Keratinocyte (primary cell): ENCODE measurements around the gene PCK1. TPM values are rescaled to one million over a fixed set of nuclear protein-coding genes. Genes with fewer than 3 reads are reported as not detected.

Source experiments
- DNase-seq: peaks from one replicate; pipeline ENCODE4 v3.0.0-alpha.2; 2011; ENCODE audit warnings: low read depth, missing footprints, low spot score
- FAIRE-seq: peaks from 2 replicates; lab custom pipeline; 2011; peaks lifted over from hg19 to GRCh38; lab: Jason Lieb, UNC
- H2AFZ ChIP-seq: 2 replicates; pipeline ENCODE4 v1.6.0; 2012; ENCODE audit warnings: low read length, control low read depth, inconsistent platforms; ENCODE audit not compliant: control insufficient read depth
- H3K27ac ChIP-seq: 2 replicates; pipeline ENCODE4 v1.5.1; 2011; ENCODE audit warnings: low read length; ENCODE audit not compliant: control insufficient read depth, insufficient read depth
- H3K27me3 ChIP-seq: 3 replicates; pipeline ENCODE4 v1.6.0; 2011; ENCODE audit warnings: low read length; ENCODE audit not compliant: control insufficient read depth, insufficient read depth; ENCODE audit errors: extremely low read depth
- H3K36me3 ChIP-seq, 2 experiments: 2 replicates in 1 of 2; 3 replicates in 1 of 2; pipeline ENCODE4 v1.5.1; 2011; ENCODE audit warnings: low read length in 2 of 2, mild to moderate bottlenecking in 1 of 2; ENCODE audit not compliant: control insufficient read depth in 2 of 2, insufficient read depth in 2 of 2; ENCODE audit errors: extremely low read depth in 1 of 2
- H3K4me1 ChIP-seq: 3 replicates; pipeline ENCODE4 v1.5.1; 2011; ENCODE audit warnings: low read length; ENCODE audit not compliant: control insufficient read depth, insufficient read depth; ENCODE audit errors: extremely low read depth
- H3K4me2 ChIP-seq: 3 replicates; pipeline ENCODE4 v1.6.0; 2011; ENCODE audit warnings: low read depth, low read length; ENCODE audit not compliant: control insufficient read depth, insufficient read depth; ENCODE audit errors: extremely low read depth
- H3K4me3 ChIP-seq, 3 experiments: fragments of 200-600 bp in 1 of 3; sonication (generic) in 1 of 3; 2 replicates in 2 of 3; 3 replicates in 1 of 3; pipeline ENCODE4 v1.5.1; 2011 to 2016; ENCODE audit warnings: low read length in 3 of 3, mild to moderate bottlenecking in 3 of 3, control low read depth in 2 of 3, inconsistent platforms in 1 of 3, low read depth in 1 of 3, mixed read lengths in 1 of 3, mixed run types in 1 of 3, moderate library complexity in 1 of 3; ENCODE audit not compliant: control insufficient read depth in 2 of 3, insufficient read depth in 2 of 3; ENCODE audit errors: extremely low read depth in 1 of 3
- H3K79me2 ChIP-seq: 2 replicates; pipeline ENCODE4 v1.6.0; 2012; ENCODE audit warnings: low read length; ENCODE audit not compliant: control insufficient read depth, insufficient read depth
- H3K9ac ChIP-seq: 3 replicates; pipeline ENCODE4 v1.6.0; 2011; ENCODE audit warnings: low read length; ENCODE audit not compliant: control insufficient read depth, insufficient read depth; ENCODE audit errors: extremely low read depth
- H3K9me1 ChIP-seq: 3 replicates; pipeline ENCODE4 v1.6.0; 2011; ENCODE audit warnings: low read length; ENCODE audit not compliant: control insufficient read depth, insufficient read depth; ENCODE audit errors: extremely low read depth
- H3K9me3 ChIP-seq: 2 replicates; pipeline ENCODE4 v1.5.1; 2012; ENCODE audit warnings: low read depth, low read length; ENCODE audit not compliant: control insufficient read depth
- H4K20me1 ChIP-seq: 3 replicates; pipeline ENCODE4 v1.6.0; 2011; ENCODE audit warnings: low read length; ENCODE audit not compliant: control insufficient read depth, insufficient read depth; ENCODE audit errors: extremely low read depth
- CTCF ChIP-seq, 3 experiments: IDR thresholded peaks in 1 of 3; conservative IDR thresholded peaks in 1 of 3; optimal IDR thresholded peaks in 1 of 3; 2 replicates in 2 of 3; 3 replicates in 1 of 3; pipeline versions ENCODE3 to v1.5.1; 2011; ENCODE audit warnings: low read length in 3 of 3, mild to moderate bottlenecking in 3 of 3, moderate library complexity in 2 of 3, control low read depth in 1 of 3, inconsistent platforms in 1 of 3; ENCODE audit not compliant: insufficient read depth in 2 of 3; ENCODE audit errors: extremely low read depth in 1 of 3
- EZH2 ChIP-seq: IDR thresholded peaks from one replicate; pipeline ENCODE4 v1.6.1; 2012; ENCODE audit warnings: inconsistent platforms, mild to moderate bottlenecking, low read length, moderate library complexity
- dilution Hi-C: fragments of 300-500 bp; cut with MboI; formaldehyde crosslinking; loops from one replicate; pipeline ENCODE4 v1.7.0; 2020; ENCODE audit warnings: low sequenced_read_pairs; ENCODE audit not compliant: extremely low pct_ligation_motif_present
- polyA plus RNA-seq, 5 experiments: library from polyadenylated mRNA; depleted of rRNA in 3 of 5; stranded (reverse) in 3 of 5; stranded (forward) in 1 of 5; unstranded in 1 of 5; fragments of >200 nt; gene quantifications; 1 replicate in 1 of 5; 2 replicates in 3 of 5; 3 replicates in 1 of 5; pipeline versions ENCODE4 v1.2.1 to v1.2.3, GENCODE V29; 2011 to 2012; ENCODE audit warnings: missing spikeins in 2 of 5, low read depth in 1 of 5, low replicate concordance in 1 of 5

Gene PCK1
- polyA plus RNA-seq, 1 donor (not counting 4 experiments of a cell fraction or from before 2014, with no cell fraction given) = not detected

- H2AFZ ChIP-seq = no peak overlapping the region
- FAIRE-seq (no peak), DNase-seq (no peak)
- no peaks in the 10 kb centered on the region for H3K4me1 ChIP-seq
- H3K9ac ChIP-seq = no peak overlapping the region
- H3K79me2 ChIP-seq = no peaks in the 10 kb centered on the region
- no peaks in the 10 kb centered on the region for H4K20me1 ChIP-seq
- no peaks in the 10 kb centered on the region for H3K9me3 ChIP-seq
- no peaks in the 10 kb centered on the region for H3K9me1 ChIP-seq
- H3K27me3 ChIP-seq = peaks cover 49% of the 10 kb centered on the region
- H3K36me3 ChIP-seq = no peaks in the 10 kb centered on the region
- no peak overlapping the region for H3K27ac ChIP-seq
- H3K4me2 ChIP-seq = no peak overlapping the region
- H3K4me3 ChIP-seq = no peak overlapping the region
- TF ChIP-seq CTCF (optimal IDR thresholded peaks at IDR 0.05 in 1 of 3, IDR thresholded peaks at IDR 0.05 in 1 of 3, conservative IDR thresholded peaks at IDR 0.05 in 1 of 3; ENCODE audit: extremely low read depth in 1 of 3, insufficient read depth in 2 of 3, low read length in 3 of 3) = no peak
- dilution Hi-C loops = no loop called here
Observed at GRCh38 chr20:57570920-57571319, 10.0 kb downstream of the PCK1 start.

GRCh38 chr20:57571782-57572416 lies 11.0 kb downstream of the PCK1 start:
- no peaks in the 10 kb centered on the region for H3K36me3 ChIP-seq
- TF ChIP-seq CTCF (optimal IDR thresholded peaks at IDR 0.05 in 1 of 3, IDR thresholded peaks at IDR 0.05 in 1 of 3, conservative IDR thresholded peaks at IDR 0.05 in 1 of 3; ENCODE audit: extremely low read depth in 1 of 3, insufficient read depth in 2 of 3, low read length in 3 of 3) (no peak), EZH2 (no peak)

More at GRCh38 chr20:57571782-57572416, 11.0 kb downstream of the PCK1 start:
- Histone ChIP-seq H3K4me3 (no peak overlapping the region), H3K9ac (no peak overlapping the region), H2AFZ (no peak overlapping the region), H3K4me1 (no peaks in the 10 kb centered on the region), H3K9me3 (no peaks in the 10 kb centered on the region), H3K9me1 (no peaks in the 10 kb centered on the region), H3K79me2 (no peaks in the 10 kb centered on the region), H3K4me2 (no peak overlapping the region), H3K27ac (no peak overlapping the region), H4K20me1 (no peaks in the 10 kb centered on the region), H3K27me3 (peaks cover 51% of the 10 kb centered on the region)
- dilution Hi-C loops = no loop called here
- no peak for DNase-seq
- FAIRE-seq = no peak
